HG02759 (cell line): ENCODE results near the gene ATP11B.

ENCODE experiments used
- ATAC-seq: cut with Tn5 transposase; IDR thresholded peaks from one replicate; pipeline ENCODE4 v1.9.1; 2021; ENCODE audit warnings: mild to moderate bottlenecking, moderate library complexity; ENCODE audit not compliant: unreplicated experiment

Gene ATP11B

DNA sequence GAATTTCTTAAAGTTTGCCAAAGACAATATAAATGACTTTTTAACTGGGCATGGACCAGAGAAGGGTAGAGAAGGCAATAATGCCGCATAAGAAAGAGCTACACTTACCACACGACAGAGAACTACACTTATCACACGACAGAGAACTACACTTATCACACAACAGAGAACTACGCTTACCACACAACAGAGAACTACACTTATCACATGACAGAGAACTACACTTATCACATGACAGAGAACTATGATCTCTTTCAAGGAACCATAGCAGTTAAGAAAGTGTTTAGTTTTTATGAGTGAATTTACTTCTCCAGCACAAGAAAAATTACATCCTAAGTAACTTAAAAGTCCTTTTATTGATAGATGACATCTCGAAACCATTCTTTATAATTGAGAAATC lies 155.0 kb downstream of the ATP11B start:
- ATAC-seq, result no peak

DNA sequence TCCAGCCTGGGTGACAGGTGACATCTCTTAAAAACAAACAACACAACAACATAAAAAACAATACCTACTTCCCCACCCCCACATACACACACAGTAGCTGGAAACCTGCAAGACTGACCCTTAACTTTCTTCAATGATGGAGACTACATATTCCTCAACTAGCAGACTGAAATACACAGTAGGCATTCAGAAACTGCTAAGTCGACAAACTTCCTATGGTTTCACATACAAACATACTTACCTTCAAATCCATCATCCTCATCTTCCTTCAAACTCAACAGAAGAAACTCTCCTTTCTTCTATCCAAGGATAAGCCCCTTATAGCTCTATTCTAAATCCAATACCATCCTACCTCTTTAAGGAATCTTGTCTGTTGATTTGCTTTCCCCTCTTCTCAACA lies 156.4 kb downstream of the ATP11B start:
- ATAC-seq, result no peak

DNA sequence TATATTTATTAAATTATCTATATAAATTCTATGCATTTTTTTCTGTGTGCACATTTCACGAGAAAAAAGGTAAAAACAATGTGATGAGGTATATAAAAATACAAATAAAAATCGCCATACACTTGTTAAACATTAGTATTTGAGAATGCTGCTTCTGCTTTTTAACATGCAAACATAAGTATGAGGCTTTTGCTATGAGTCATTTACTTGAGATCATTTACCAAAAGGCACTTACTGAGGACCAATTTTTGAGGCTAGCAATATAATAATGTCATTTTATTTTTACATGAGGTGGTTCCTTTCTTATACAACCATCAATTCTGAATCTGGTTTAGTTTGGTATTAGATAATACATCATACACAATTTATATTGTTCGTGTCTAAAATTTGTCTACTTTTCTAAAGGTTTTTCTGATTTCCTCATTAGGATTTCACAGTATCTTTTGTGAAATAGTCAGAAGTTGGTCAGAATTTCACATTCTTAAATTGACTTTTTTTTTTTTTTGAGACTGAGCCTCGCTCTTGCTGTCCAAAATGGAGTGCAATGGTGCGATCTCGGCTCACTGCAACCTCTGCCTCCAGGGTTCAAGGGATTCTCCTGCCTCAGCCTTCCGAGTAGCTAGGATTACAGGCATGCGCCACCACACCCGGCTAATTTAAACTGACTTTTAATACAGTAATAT lies 161.4 kb downstream of the ATP11B start:
- ATAC-seq, result peak; percentile 93

DNA sequence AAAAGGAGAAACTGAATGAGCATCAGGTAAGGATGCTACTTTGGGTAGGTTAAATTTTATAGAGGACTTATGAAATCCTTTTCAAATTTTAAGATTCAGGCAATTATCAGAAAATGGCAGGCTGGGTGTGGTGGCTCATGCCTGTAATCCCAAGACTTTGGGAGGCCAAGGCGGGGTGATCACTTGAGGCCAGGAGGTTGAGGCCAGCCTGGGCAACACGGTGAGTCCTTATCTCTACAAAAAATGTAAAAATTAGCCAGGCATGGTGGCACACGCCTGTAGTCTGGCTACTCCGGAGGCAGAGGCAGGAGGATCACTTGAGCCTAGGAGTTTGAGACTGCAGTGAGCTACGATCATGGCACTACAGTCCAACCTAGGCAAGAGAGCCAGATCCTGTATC lies 163.9 kb downstream of the ATP11B start:
- ATAC-seq, result no peak

DNA sequence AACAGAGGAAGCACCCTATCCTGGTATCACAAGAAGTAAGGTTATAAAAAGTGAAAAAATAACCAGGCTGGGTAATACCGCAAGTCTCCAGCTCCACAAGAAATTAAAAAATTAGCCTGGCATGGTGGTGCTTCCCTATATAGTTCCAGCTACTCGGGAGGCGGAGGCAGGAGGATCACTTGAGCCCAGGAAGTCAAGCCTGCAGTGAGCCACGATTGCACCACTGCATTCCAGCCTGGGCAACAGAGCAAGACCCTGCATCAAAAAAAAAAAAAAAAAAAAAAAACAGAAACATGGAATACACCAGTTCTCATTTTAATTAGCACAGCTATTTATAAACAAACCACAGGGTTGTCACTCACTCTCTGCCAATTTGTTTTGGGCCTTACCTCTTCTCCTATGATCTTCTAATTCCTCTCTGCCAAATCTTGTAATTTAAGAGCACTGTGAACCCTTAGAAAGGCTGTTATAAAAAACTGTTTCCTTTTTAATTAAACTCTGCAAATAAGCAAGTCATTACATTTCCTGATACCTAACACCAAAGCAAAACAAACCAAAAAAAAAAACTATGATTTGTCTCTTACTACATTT lies 164.5 kb downstream of the ATP11B start:
- no peak for ATAC-seq

DNA sequence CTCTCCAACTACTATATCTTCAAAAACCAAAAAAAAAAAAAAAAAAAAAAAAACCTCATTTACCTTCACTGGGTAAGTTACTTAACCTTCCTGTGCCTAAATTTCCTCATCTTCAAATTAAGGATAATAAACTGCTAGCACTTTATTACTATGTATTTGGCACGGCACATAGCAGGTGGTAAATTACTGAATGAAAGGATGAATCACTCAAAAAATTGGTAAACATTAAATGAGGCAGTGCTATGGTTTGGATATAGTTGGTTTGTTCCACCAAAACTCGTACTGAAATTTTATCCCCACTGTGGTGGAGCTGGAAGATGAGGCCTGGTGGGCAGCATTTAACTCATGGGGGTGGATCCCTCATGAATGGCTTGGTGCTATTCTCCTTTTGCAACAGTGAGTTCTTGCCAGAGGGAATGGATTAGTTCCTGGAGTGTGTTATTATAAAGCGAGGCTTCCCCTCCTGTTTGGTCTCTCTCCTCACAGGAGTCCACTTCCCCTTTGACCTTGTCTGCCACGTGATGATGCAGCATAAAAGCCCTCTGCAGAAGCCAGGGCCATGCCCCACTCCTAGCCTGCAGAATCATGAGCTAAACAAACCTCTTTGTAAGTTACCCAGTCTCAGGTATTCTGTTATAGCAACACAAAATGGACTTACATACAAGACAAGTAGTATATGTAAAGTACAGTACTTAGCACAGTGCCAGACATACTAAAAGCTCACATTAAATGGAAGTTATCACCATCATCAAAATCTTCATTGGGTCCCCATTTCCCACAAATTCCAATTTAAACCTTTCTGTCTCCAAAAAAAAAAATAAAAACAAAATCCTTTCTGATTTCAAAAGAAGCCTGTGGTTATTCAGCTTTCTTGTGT lies 166.4 kb downstream of the ATP11B start:
- no peak for ATAC-seq

DNA sequence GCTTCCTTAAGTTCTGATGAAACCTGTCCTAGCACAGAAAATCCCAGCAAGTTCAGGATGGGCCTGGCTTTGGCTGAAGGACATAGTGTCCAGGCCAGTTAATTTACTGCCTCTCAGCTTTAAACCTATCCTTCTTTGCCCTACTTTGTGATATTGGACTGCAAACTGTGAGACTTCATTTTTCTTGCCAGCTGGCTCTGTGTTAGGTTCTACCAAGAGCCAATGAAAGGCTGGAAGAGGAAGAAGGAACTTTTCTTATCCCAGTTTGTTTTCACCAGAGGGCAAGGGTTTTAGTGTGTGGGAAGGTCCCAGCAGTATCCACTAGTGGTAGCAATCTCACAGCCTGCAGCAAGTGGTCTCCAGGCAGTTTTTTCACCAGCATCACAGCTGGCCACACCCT lies 168.9 kb downstream of the ATP11B start:
- ATAC-seq, result no peak

DNA sequence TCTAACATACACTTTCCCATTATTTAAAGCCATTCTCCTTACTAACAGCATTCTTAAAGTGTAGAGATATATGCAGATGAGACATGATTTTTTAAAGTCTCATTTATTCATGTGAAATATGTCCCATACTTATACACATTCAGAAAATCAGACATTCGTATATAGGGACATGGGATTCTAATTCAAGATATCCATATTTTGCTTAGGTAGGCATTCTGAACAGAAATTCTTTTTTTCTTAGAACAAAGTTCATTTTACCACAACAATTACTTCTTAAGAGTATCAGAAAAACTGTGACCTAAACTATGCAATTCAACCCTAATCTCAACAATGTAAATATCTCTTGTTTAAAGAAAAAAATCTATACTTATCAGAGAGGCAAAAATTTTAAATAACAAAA lies 170.9 kb downstream of the ATP11B start:
- no peak for ATAC-seq

DNA sequence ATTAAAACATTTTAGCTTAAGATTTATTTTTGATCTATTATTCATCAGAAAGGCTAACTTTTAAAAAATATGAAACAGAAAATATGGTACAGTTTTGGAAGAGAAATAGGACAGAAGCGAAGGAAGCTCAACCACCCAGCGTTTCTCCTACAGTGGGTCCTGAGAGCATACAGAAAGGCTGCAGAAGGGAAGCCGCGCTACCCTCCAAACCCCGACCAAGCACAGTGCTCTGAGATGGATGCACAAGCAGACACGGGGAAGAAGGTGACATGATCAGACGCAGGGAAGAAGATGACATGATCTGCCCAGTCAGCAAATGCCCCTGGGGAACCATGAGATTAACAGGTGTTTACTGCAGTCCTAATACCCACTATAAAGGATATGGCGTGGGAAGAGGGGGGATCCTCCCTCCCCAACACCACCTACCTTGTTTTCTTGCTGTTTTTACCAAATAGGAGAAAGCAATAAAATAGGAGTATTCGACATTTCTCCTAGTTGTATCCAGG lies 172.6 kb downstream of the ATP11B start:
- no peak for ATAC-seq

DNA sequence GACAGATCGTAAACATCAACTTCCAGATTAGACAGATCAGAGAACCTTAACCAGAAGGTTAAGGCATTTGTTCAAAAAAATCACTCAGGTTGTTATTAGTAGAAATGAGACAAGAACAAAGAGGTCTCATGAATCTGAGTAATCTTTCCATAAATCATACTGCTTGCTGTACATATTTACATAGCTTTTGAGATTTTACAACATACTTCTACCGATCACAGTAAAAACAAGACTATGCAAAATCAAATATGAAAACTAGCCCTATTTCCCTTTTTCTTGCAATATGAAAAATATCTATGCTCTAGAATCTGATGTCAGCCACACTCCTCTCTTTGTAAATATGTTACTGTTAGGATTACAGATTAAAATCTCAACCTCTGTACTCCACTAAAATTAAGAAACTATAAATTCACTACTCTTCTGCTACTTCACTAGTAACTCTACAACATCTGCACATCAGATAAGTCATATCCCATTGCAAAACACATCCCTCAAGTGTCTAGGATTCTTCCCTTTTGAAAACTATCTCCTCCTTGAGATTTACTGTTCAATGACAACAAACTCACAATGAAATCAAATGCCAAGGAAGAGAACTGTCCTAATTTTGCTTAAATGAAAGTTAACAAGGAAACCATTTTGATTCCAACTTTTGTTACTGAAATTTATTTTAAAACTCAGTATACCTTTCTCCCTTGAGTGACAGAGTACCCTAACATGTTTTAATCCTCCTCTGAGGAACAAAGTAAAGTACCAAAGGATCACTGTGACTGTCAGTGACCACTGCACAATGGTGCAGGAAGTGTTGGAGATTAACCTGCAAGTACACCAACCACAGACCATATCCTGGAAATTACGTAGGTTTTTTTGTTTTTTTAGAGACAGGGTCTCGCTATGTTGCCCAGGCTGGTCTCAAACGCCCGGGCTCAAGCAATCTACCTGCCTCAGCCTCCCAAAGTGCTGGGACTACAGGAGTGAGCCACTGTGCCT lies 174.2 kb downstream of the ATP11B start:
- ATAC-seq, result peak; percentile 50

DNA sequence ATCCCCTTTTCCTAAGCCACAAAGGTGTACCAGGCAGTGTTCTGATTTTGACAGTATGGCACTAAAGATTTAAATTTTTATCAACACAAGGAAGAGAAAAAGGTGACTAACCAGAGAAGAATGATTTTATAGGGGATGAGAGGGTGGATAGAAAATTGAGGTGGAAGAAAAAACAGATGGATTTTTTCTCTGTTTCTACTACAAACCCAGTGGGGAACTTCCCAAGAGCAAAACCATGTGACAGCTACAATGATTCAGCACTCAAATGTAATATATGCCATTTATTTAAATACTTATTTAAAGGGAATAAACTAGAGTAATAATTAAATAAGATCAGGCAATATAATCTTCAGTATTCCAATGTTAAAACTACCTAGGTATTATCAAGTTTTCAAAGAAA lies 176.0 kb downstream of the ATP11B start:
- ATAC-seq, result no peak

DNA sequence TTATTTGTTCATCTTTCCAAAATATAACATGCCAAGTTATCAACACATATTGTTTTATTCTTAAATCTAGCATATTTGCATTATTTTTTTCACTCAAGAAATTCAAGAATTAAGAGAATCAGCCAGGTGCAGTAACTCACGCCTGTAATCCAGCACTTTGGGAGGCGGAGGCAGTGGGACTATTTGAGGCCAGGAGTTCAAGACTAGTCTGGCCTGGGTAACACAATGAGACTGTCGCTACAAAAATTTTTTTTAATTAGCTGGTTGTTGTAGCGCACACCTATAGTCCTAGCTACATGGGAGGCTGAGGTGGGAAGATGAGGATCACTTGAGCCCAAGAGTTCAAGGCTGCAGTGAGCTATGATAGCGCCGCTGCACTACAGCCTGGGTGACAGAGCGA lies 176.5 kb downstream of the ATP11B start:
- no peak for ATAC-seq

DNA sequence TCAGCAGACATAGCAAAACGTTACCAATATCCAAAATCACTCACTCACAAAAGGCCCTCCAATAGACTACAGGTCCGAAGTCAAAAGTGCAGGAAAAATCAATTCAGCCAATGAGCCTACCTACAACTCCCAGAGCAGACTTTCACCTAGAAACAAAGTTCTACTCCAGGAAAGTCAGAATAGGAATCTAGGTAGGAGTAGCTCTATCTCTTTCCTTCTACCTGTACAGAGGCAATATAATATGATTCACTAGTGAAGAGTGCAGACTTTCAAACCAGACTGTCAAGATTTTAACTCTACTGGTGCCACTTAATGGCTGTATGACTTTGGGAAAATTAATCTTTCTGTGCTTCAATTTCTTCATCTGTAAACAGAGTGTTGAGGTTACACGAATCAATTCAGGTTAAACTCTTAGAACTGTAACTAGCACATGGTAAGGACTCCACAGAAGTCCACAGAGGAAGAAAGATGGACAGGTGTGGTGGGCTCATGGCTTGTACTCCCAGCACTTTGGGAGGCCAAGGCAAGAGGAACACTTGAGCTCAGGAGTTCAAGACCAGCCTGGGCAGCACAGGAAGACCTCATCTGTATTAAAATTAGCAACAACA lies 177.6 kb downstream of the ATP11B start:
- ATAC-seq, result no peak
